ENCODE results near the gene EIF5A. TPM values are rescaled to one million over a fixed set of nuclear protein-coding genes. Genes with fewer than 3 reads are reported as not detected.

Gene EIF5A
- total RNA-seq, 4 donors from 2014 or later: 172 to 314 (median 239) TPM

DNA sequence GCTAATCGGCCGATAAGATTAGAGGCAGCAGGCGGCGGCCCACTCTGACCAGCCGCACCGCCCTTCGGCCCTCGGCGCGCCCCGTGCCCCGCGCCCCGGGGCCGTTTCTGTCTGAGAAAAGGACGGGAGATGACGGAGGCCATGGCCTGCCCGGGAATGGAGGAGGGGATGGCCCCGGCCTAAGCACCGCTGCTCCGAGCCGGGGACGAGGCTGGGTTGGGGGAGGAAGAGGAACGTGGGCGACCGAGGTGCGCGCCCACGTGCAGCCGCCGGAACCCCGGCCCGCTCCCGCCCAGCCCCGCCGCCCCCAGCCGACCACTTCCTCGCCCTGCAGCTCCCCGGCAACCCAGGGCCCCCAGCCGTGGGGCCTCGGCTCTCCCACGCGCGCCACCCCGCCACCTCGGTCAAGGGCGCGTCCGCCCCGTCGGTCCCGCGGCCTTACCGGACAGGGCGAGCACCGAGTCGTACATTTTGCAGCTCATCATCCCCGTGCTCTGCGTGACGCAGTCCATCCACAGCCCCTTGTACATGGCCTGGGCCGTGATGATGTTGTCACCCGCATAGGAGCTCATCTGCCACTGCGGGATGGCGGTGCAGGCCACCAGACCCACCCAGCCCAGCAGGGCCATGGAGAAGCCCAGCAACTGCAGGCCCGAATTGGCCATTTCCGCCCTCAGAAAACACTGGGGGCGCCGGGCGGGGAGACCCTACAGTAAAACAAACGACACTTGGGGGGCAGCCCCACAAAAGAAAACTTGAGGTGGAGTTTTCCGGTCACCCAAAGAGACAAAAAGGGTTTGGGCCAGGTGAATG, 45.8 kb upstream of the EIF5A start:
- H3K9me3 ChIP-seq: no peaks in the 10 kb centered on the region
- H3K27me3 ChIP-seq: peaks cover 35% of the 10 kb centered on the region
- peak overlapping the region; percentile 59 for H3K27ac ChIP-seq
- TF ChIP-seq EP300 (IDR thresholded peaks at IDR 0.05): no peak
- no peak for TF ChIP-seq POLR2AphosphoS5 (IDR thresholded peaks at IDR 0.05)
- no peak for TF ChIP-seq CTCF (IDR thresholded peaks at IDR 0.05)
- TF ChIP-seq POLR2A (IDR thresholded peaks at IDR 0.05): no peak
- peak overlapping the region; percentile 52 for H3K4me3 ChIP-seq
- H3K36me3 ChIP-seq: peaks cover 29% of the 10 kb centered on the region
- 30% methylated on average over 11 of the region's 71 CpGs for WGBS
- DNase-seq (ENCODE audit: low spot score in 2 of 2): no peak
- peaks cover 47% of the 10 kb centered on the region for H3K4me1 ChIP-seq

DNA sequence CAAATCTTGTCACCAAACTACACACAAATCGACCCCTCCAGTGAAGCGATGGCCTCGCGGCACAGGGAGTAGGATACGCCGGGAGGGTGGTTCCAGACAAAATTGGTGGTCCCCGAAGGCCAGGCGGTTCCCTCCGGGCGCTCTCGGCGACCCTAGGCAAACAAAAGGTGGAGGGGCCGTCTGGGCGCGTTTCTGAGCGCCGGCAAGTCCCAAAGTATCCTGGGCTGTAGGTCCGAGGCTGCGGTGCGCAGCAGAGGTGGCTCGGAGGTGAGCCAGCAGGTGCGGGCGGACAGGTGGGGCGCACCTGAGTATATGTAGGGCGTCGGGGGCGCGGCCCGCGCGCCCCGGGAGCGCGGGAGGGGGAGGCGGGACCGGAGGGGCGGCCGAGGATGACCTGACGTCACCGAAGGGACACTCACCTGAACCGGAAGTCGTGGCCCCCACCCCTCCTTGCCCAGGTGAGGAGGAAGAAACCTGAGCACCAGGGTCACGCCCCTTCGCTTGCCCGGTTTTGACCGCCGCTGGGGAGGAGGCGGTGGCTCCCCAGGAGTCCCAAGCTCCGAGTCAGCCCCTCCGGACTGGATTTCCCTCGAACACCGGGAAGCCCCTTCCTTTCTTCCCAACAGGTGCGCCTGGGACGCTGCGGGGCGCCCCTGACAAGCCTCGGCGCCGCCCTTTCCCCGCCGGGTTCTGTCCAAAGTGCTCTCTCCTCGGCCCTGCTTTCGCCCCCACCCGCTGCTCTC, 45.1 kb upstream of the EIF5A start, which contains the start of gene CLDN7:
Gene CLDN7, minus strand, starts transcription at position 287 of the 743 bp plus-strand sequence. CDS start 435 bp downstream, outside the sequence.
- 8% methylated on average over 44 of the region's 64 CpGs for WGBS
- Histone ChIP-seq H3K36me3 (peaks cover 21% of the 10 kb centered on the region), H3K27me3 (peaks cover 37% of the 10 kb centered on the region), H3K9me3 (no peaks in the 10 kb centered on the region), H3K4me3 (peak within 1 kb of the TSS; percentile 52), H3K4me1 (peaks cover 47% of the 10 kb centered on the region), H3K27ac (peak within 1 kb of the TSS; percentile 60)
- TF ChIP-seq CTCF (IDR thresholded peaks at IDR 0.05) (no peak), POLR2A (IDR thresholded peaks at IDR 0.05) (peak in 1 of 2 donors; percentile 15)
- DNase-seq (ENCODE audit: low spot score in 2 of 2): no peak

GRCh38 chr17:7262935-7263800, 44.3 kb upstream of the EIF5A start:
- H3K4me1 ChIP-seq: peaks cover 47% of the 10 kb centered on the region
- TF ChIP-seq CTCF (IDR thresholded peaks at IDR 0.05) (no peak), POLR2AphosphoS5 (IDR thresholded peaks at IDR 0.05) (no peak), EP300 (IDR thresholded peaks at IDR 0.05) (no peak), POLR2A (IDR thresholded peaks at IDR 0.05) (no peak)
- 12% methylated on average over 26 of the region's 26 CpGs for WGBS
- no peaks in the 10 kb centered on the region for H3K9me3 ChIP-seq
- H3K36me3 ChIP-seq: peaks cover 14% of the 10 kb centered on the region
- H3K4me3 ChIP-seq: peak overlapping the region; percentile 52
- peaks cover 37% of the 10 kb centered on the region for H3K27me3 ChIP-seq
- peak overlapping the region; percentile 60 for H3K27ac ChIP-seq
- no peak for DNase-seq (ENCODE audit: low spot score in 2 of 2)

DNA sequence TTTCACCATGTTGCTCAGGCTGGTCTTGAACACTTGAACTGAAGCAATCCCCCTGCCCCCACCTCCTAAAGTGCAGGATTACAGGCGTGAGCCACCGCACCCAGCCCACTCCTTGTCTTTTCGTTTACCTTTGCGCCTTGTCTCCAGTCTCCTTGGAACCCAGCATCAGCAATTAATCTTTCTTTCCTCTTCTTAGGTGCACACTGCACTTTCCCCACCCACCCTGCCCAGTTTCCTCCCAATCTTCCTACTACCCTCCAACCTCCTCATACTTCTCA, 43.7 kb upstream of the EIF5A start:
- no peak for DNase-seq (ENCODE audit: low spot score in 2 of 2)
- Histone ChIP-seq H3K27ac (no peak overlapping the region), H3K27me3 (peaks cover 37% of the 10 kb centered on the region), H3K4me1 (peaks cover 46% of the 10 kb centered on the region), H3K9me3 (no peaks in the 10 kb centered on the region), H3K4me3 (peak overlapping the region; percentile 52), H3K36me3 (peaks cover 9% of the 10 kb centered on the region)
- TF ChIP-seq EP300 (IDR thresholded peaks at IDR 0.05) (no peak), POLR2AphosphoS5 (IDR thresholded peaks at IDR 0.05) (no peak), POLR2A (IDR thresholded peaks at IDR 0.05) (no peak), CTCF (IDR thresholded peaks at IDR 0.05) (no peak)
- WGBS: 59% methylated on average over 4 of the region's 4 CpGs
